Kidney (tissue), 14 donors: ENCODE data around the gene TMEM207. TPM values are rescaled to one million over a fixed set of nuclear protein-coding genes. Genes with fewer than 3 reads are reported as not detected.

ENCODE experiments used
- DNase-seq, 5 donors: peaks; one replicate each; pipeline ENCODE4 v3.0.0-alpha.2; 2013 to 2020
- FAIRE-seq: peaks from 2 replicates; lab custom pipeline; 2012; peaks lifted over from hg19 to GRCh38; lab: Jason Lieb, UNC
- H3K27ac ChIP-seq, 2 donors: one replicate each; pipeline ENCODE4 v1.7.0; 2013; ENCODE audit warnings: low read depth in 2 of 2, low read length in 2 of 2, inconsistent platforms in 1 of 2
- H3K27me3 ChIP-seq: one replicate; pipeline ENCODE4 v1.7.1; 2013; ENCODE audit warnings: low read length, inconsistent platforms; ENCODE audit not compliant: control insufficient read depth, insufficient read depth
- H3K36me3 ChIP-seq, 3 donors: one replicate each; pipeline versions ENCODE4 v1.7.0 to v1.7.1; 2013; ENCODE audit warnings: low read length in 3 of 3, control low read depth in 1 of 3, inconsistent platforms in 1 of 3; ENCODE audit not compliant: insufficient read depth in 3 of 3, control insufficient read depth in 2 of 3
- H3K4me1 ChIP-seq, 3 donors: one replicate each; pipeline versions ENCODE4 v1.7.0 to v1.7.1; 2013; ENCODE audit warnings: low read length in 3 of 3, inconsistent platforms in 1 of 3, low read depth in 1 of 3; ENCODE audit not compliant: control insufficient read depth in 2 of 3, insufficient read depth in 2 of 3
- H3K4me3 ChIP-seq, 3 donors: one replicate each; pipeline versions ENCODE4 v1.7.0 to v1.8.1; 2013; ENCODE audit warnings: low read length in 3 of 3, control low read depth in 1 of 3, inconsistent platforms in 1 of 3
- H3K9ac ChIP-seq, 3 donors: one replicate each; pipeline versions ENCODE4 v1.7.0 to v1.7.1; 2013; ENCODE audit warnings: low read length in 3 of 3, control low read depth in 1 of 3, inconsistent platforms in 1 of 3
- H3K9me3 ChIP-seq, 3 donors: one replicate each; pipeline versions ENCODE4 v1.7.0 to v1.7.1; 2013; ENCODE audit warnings: low read length in 3 of 3, control low read depth in 1 of 3, inconsistent platforms in 1 of 3; ENCODE audit not compliant: control insufficient read depth in 2 of 3, insufficient read depth in 1 of 3
- CTCF ChIP-seq: IDR thresholded peaks from 3 replicates; pipeline ENCODE4 v1.5.1; 2012; ENCODE audit warnings: mild to moderate bottlenecking, moderate library complexity, borderline replicate concordance; ENCODE audit not compliant: insufficient read depth; ENCODE audit errors: extremely low read depth
- intact Hi-C: fragments of 100-400 bp; cut with DNase I; formaldehyde crosslinking; loops from one replicate; pipeline ENCODE4 v1.11.1; 2022
- polyA plus RNA-seq: library from polyadenylated mRNA; stranded (reverse); fragments of 350-450 nt; fragmentation: Illumina TruSeq; extraction: RNeasy Lipid Tissue Mini Kit (QIAGEN cat#74804); gene quantifications from one replicate; pipeline ENCODE4 v1.2.3, GENCODE V29; 2014; ENCODE audit warnings: low read depth, low replicate concordance; ENCODE audit not compliant: insufficient read depth
- total RNA-seq: library from RNA; stranded (reverse); fragmentation: NEBNext Ultra II Directional; extraction: Animal tissue kit (Norgen Biotek cat#: 25700); gene quantifications from one replicate; pipeline ENCODE4 v1.2.1, GENCODE V29; 2021
- donor health status: control.
- donor health status: control.
- donor health status: control.
- donor health status: control.
- donor health status: control.
- donor health status: DM: yes; HTN: yes; CAD: no.
- donor health status: Normal renal cell carcinoma (clear cell type).

The TMEM207 gene
- total and polyA plus RNA-seq, 2 donors from 2014 or later: 21.2 TPM; not detected in 1

GRCh38 chr3:190433626-190434025, 16.1 kb downstream of the TMEM207 start:
- no peak for TF ChIP-seq CTCF
- H3K4me3 ChIP-seq: no peak overlapping the region
- no peak overlapping the region for H3K27ac ChIP-seq
- no peaks in the 10 kb centered on the region for H3K27me3 ChIP-seq
- intact Hi-C loops: no loop called here
- no peak for DNase-seq
- no peaks in the 10 kb centered on the region for H3K4me1 ChIP-seq
- H3K36me3 ChIP-seq: no peaks in the 10 kb centered on the region
- H3K9me3 ChIP-seq: no peaks in the 10 kb centered on the region
- no peak overlapping the region for H3K9ac ChIP-seq
- no peak for FAIRE-seq

- no peak overlapping the region for H3K27ac ChIP-seq
- no peaks in the 10 kb centered on the region for H3K4me1 ChIP-seq
- no peaks in the 10 kb centered on the region for H3K36me3 ChIP-seq
- no peak for DNase-seq
- intact Hi-C loops: no loop called here
- H3K27me3 ChIP-seq: no peaks in the 10 kb centered on the region
- no peaks in the 10 kb centered on the region for H3K9me3 ChIP-seq
- no peak overlapping the region for H3K4me3 ChIP-seq
- no peak for FAIRE-seq
- TF ChIP-seq CTCF: no peak
- H3K9ac ChIP-seq: no peak overlapping the region
These were observed 17.5 kb downstream of the TMEM207 start for GRCh38 chr3:190432216-190432615.

- intact Hi-C loops: no loop called here
- H3K36me3 ChIP-seq: no peaks in the 10 kb centered on the region
- H3K4me1 ChIP-seq: no peaks in the 10 kb centered on the region
- no peak for TF ChIP-seq CTCF
- no peak overlapping the region for H3K4me3 ChIP-seq
- FAIRE-seq (no peak), DNase-seq (no peak)
- H3K9me3 ChIP-seq: no peaks in the 10 kb centered on the region
- no peak overlapping the region for H3K9ac ChIP-seq
- no peak overlapping the region for H3K27ac ChIP-seq
- H3K27me3 ChIP-seq: no peaks in the 10 kb centered on the region
These were observed 18.8 kb downstream of the TMEM207 start for GRCh38 chr3:190430906-190431305.

DNA sequence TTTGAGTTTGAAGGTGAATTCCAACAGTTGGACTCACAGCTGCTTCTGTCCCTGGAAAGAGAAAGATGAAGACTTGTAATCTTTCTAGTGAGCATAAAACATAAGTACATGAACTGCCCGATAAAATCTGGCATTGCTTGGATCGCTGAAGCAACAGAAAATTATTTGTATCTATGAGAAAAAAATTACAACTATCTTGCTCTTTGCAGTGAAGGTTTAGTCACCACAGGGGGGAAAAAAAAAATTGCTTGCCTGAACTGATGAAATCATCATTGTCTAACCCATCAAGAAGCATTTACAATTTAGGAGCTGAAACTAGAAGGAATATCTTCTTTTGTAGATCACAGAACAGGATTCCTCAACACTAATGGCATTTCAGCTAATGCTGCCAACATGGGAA, 20.0 kb downstream of the TMEM207 start:
- no peak overlapping the region for H3K9ac ChIP-seq
- DNase-seq (no peak), FAIRE-seq (no peak)
- H3K4me3 ChIP-seq: no peak overlapping the region
- H3K27me3 ChIP-seq: no peaks in the 10 kb centered on the region
- no peak for TF ChIP-seq CTCF
- intact Hi-C loops: loop anchor here (10.0 kb wide), 1 partner anchor 205 kb away; no protein-coding TSS in a partner anchor
- H3K36me3 ChIP-seq: no peaks in the 10 kb centered on the region
- H3K9me3 ChIP-seq: no peaks in the 10 kb centered on the region
- H3K27ac ChIP-seq: no peak overlapping the region
- no peaks in the 10 kb centered on the region for H3K4me1 ChIP-seq
